Loucy (cell line): ENCODE results near the gene IL18BP.

Source experiments
- H2AFZ ChIP-seq: fragments of 200-600 bp; sonication (generic); 2 replicates; pipeline ENCODE4 v1.6.0; 2016; ENCODE audit warnings: antibody characterized with exemption, mild to moderate bottlenecking, low read length, moderate library complexity
- H3F3A ChIP-seq: fragments of 200-600 bp; 2 replicates; pipeline ENCODE4 v1.6.0; 2016; ENCODE audit warnings: antibody characterized with exemption, low read depth, mild to moderate bottlenecking
- H3K27me3 ChIP-seq: fragments of 200-600 bp; sonication (generic); 2 replicates; pipeline ENCODE4 v1.6.1; 2014; ENCODE audit warnings: low read length, mild to moderate bottlenecking; ENCODE audit not compliant: insufficient read depth, poor library complexity, severe bottlenecking
- H3K36me3 ChIP-seq: fragments of 200-600 bp; sonication (generic); 2 replicates; pipeline ENCODE4 v1.6.1; 2016; ENCODE audit warnings: low read length; ENCODE audit not compliant: insufficient read depth
- H3K4me1 ChIP-seq: fragments of 200-600 bp; sonication (generic); 2 replicates; pipeline ENCODE4 v1.5.1; 2014; ENCODE audit warnings: low read length, mild to moderate bottlenecking; ENCODE audit not compliant: insufficient read depth, poor library complexity, severe bottlenecking
- H3K4me2 ChIP-seq: fragments of 200-600 bp; sonication (generic); 2 replicates; pipeline ENCODE4 v1.6.0; 2014; ENCODE audit warnings: antibody characterized with exemption, low read length, low read depth, mild to moderate bottlenecking; ENCODE audit not compliant: poor library complexity, severe bottlenecking
- H3K4me3 ChIP-seq: fragments of 200-600 bp; sonication (generic); 2 replicates; pipeline ENCODE4 v1.5.1; 2014; ENCODE audit warnings: low read length, mild to moderate bottlenecking, mixed read lengths; ENCODE audit not compliant: poor library complexity, severe bottlenecking
- H3K79me2 ChIP-seq: fragments of 200-600 bp; sonication (generic); 2 replicates; pipeline ENCODE4 v1.6.1; 2014; ENCODE audit warnings: low read length; ENCODE audit not compliant: insufficient read depth
- H3K9ac ChIP-seq: fragments of 200-600 bp; sonication (generic); 2 replicates; pipeline ENCODE4 v1.6.0; 2014; ENCODE audit warnings: mild to moderate bottlenecking, low read depth, low read length, moderate library complexity; ENCODE audit not compliant: poor library complexity, severe bottlenecking
- H3K9me2 ChIP-seq: fragments of 200-600 bp; sonication (generic); replicated peaks from 2 replicates; pipeline ENCODE4 v1.6.1; 2016; ENCODE audit warnings: low read depth, low read length, mixed read lengths
- H3K9me3 ChIP-seq: fragments of 200-600 bp; sonication (generic); 2 replicates; pipeline ENCODE4 v1.6.1; 2014; ENCODE audit warnings: mild to moderate bottlenecking, antibody characterized with exemption, low read length, low read depth; ENCODE audit not compliant: insufficient read depth
- H4K20me1 ChIP-seq: fragments of 200-600 bp; sonication (generic); 2 replicates; pipeline ENCODE4 v1.6.0; 2014; ENCODE audit warnings: antibody characterized with exemption, low read length, mild to moderate bottlenecking; ENCODE audit not compliant: insufficient read depth, poor library complexity, severe bottlenecking
- EZH2phosphoT487 ChIP-seq: fragments of 200-600 bp; IDR thresholded peaks from 2 replicates; pipeline ENCODE4 v1.6.1; 2018; ENCODE audit warnings: antibody characterized with exemption, mild to moderate bottlenecking, moderate library complexity, borderline replicate concordance
- TF ChIP-seq, protein P1 (sequence below): fragments of 200-600 bp; sonication (generic); conservative IDR thresholded peaks from 2 replicates; pipeline ENCODE4 v1.5.1; 2014; ENCODE audit warnings: mild to moderate bottlenecking, antibody characterized with exemption, low read length

IL18BP gene

GRCh38 chr11:72002841-72003775, 4.4 kb downstream of the IL18BP start:
- Histone ChIP-seq H3K9me3 (no peaks in the 10 kb centered on the region), H3K79me2 (no peaks in the 10 kb centered on the region), H3K36me3 (peaks cover 77% of the 10 kb centered on the region), H4K20me1 (no peaks in the 10 kb centered on the region), H3K4me1 (peaks cover 7% of the 10 kb centered on the region), H3K9me2 (no peaks in the 10 kb centered on the region), H3K4me3 (no peak overlapping the region), H3K27me3 (no peaks in the 10 kb centered on the region), H3F3A (no peaks in the 10 kb centered on the region), H3K9ac (no peak overlapping the region), H2AFZ (no peak overlapping the region), H3K4me2 (no peak overlapping the region)
- TF ChIP-seq, protein P1, sequence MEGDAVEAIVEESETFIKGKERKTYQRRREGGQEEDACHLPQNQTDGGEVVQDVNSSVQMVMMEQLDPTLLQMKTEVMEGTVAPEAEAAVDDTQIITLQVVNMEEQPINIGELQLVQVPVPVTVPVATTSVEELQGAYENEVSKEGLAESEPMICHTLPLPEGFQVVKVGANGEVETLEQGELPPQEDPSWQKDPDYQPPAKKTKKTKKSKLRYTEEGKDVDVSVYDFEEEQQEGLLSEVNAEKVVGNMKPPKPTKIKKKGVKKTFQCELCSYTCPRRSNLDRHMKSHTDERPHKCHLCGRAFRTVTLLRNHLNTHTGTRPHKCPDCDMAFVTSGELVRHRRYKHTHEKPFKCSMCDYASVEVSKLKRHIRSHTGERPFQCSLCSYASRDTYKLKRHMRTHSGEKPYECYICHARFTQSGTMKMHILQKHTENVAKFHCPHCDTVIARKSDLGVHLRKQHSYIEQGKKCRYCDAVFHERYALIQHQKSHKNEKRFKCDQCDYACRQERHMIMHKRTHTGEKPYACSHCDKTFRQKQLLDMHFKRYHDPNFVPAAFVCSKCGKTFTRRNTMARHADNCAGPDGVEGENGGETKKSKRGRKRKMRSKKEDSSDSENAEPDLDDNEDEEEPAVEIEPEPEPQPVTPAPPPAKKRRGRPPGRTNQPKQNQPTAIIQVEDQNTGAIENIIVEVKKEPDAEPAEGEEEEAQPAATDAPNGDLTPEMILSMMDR: no peak
- TF ChIP-seq EZH2phosphoT487: no peak

- Histone ChIP-seq H3K36me3 (peaks cover 83% of the 10 kb centered on the region), H3K9me3 (no peaks in the 10 kb centered on the region), H3K4me3 (no peak overlapping the region), H3F3A (no peaks in the 10 kb centered on the region), H3K79me2 (no peaks in the 10 kb centered on the region), H3K4me2 (no peak overlapping the region), H3K27me3 (no peaks in the 10 kb centered on the region), H3K4me1 (peaks cover 3% of the 10 kb centered on the region), H2AFZ (no peak overlapping the region), H3K9ac (no peak overlapping the region), H4K20me1 (no peaks in the 10 kb centered on the region), H3K9me2 (no peaks in the 10 kb centered on the region)
- TF ChIP-seq, protein P1: no peak
- no peak for TF ChIP-seq EZH2phosphoT487
Measured at GRCh38 chr11:72003776-72004171, 5.1 kb downstream of the IL18BP start.

DNA sequence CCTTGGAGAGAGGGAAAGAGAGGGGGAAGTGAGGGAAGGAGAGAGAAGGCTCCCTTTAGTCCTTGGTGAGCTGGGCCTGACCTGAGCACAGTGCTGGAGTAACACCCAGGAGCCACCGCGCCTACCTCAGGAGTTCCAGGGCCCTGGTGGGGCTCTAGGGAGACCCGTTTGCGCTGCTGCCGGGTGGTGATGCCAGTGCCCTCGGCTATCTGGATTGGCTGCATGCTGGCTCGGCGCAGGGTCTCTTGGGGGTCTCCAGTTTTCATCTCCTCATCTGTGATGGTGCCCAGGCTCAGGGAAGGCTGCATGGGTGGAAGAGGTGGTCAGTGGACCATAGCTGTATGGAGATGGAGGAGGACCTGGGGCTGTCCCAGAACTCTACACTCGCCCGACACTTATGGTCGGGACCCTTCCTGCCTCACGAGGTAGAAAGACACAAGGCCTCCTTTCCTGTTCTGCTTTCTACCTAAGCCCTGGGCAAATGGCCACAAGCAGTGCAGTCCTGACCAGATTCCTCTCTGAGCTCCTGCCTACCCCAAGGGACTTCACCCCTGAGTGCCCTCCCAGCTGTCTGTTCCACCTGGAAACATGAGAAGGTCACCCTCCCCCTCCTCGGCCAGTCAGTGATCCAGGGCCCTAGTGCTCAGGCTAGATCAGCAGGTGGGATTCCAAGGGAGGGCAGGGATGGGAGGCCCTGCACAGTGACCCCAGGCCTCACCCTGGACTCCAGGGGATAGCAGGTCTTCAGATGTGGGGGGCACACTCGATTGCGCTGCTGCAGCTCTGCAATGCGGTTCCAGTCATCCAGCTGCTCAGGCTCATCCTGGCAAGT, 6.0 kb downstream of the IL18BP start:
- Histone ChIP-seq H3K27me3 (no peaks in the 10 kb centered on the region), H3K4me3 (no peak overlapping the region), H3K9me3 (no peaks in the 10 kb centered on the region), H3K4me2 (no peak overlapping the region), H4K20me1 (no peaks in the 10 kb centered on the region), H3F3A (no peaks in the 10 kb centered on the region), H2AFZ (no peak overlapping the region), H3K79me2 (no peaks in the 10 kb centered on the region), H3K9me2 (no peaks in the 10 kb centered on the region), H3K4me1 (no peaks in the 10 kb centered on the region), H3K36me3 (peaks cover 92% of the 10 kb centered on the region), H3K9ac (no peak overlapping the region)
- no peak for TF ChIP-seq EZH2phosphoT487
- TF ChIP-seq, protein P1: no peak
